PC-3 (cell line): Measurements from ENCODE around the gene PALM2AKAP2.

ENCODE experiments used
- EZH2 ChIP-seq: fragments of 300-600 bp; sonication (generic); IDR thresholded peaks from one replicate; pipeline ENCODE4 v1.6.1; 2017; ENCODE audit warnings: antibody characterized with exemption, mild to moderate bottlenecking, low read length; ENCODE audit not compliant: unreplicated experiment
- EZH2phosphoT487 ChIP-seq: fragments of 300-600 bp; sonication (generic); IDR thresholded peaks from 2 replicates; pipeline ENCODE4 v1.6.1; 2018; ENCODE audit warnings: mild to moderate bottlenecking, antibody characterized with exemption, low read length, borderline replicate concordance
- TF ChIP-seq, protein P1 (sequence below): fragments of 300-600 bp; sonication (generic); conservative IDR thresholded peaks from 2 replicates; pipeline ENCODE4 v1.5.1; 2017; ENCODE audit warnings: antibody characterized with exemption, low read depth, mild to moderate bottlenecking, low read length

DNA sequence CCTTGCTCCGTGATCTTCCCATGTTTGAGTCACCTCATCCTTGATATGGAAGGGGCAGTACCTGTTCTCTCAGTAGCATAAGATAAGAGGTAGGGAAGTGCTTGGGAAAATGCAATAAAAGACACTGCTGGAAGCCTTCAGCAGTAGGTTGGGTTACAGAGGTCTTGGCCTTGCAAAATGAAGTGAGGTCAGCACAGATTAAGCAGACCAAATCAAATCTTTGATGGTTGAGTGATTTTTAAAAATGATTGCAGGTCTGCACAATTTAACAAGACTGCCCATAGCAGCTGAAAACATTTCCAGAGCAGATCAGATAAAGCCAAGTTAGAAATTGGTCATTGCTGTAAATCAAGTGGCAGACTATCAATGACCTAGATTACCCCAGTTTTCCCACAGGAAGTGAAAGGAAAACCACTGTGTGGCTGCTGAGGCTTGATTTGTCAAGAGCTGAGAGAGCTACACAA is 32.9 kb downstream of the PALM2AKAP2 start:
- TF ChIP-seq, protein P1, sequence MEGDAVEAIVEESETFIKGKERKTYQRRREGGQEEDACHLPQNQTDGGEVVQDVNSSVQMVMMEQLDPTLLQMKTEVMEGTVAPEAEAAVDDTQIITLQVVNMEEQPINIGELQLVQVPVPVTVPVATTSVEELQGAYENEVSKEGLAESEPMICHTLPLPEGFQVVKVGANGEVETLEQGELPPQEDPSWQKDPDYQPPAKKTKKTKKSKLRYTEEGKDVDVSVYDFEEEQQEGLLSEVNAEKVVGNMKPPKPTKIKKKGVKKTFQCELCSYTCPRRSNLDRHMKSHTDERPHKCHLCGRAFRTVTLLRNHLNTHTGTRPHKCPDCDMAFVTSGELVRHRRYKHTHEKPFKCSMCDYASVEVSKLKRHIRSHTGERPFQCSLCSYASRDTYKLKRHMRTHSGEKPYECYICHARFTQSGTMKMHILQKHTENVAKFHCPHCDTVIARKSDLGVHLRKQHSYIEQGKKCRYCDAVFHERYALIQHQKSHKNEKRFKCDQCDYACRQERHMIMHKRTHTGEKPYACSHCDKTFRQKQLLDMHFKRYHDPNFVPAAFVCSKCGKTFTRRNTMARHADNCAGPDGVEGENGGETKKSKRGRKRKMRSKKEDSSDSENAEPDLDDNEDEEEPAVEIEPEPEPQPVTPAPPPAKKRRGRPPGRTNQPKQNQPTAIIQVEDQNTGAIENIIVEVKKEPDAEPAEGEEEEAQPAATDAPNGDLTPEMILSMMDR: no peak
- no peak for TF ChIP-seq EZH2
- no peak for TF ChIP-seq EZH2phosphoT487
